Body of pancreas (tissue), 4 donors: ENCODE results near the gene SLCO3A1. TPM values are rescaled to one million over a fixed set of nuclear protein-coding genes. Genes with fewer than 3 reads are reported as not detected.

Source experiments
- ATAC-seq: fragments of 150-250 bp; one replicate; pipeline ENCODE4 v1.9.1; 2016
- DNase-seq, 4 donors: peaks; one replicate each; pipeline ENCODE4 v3.0.0-alpha.2; 2019
- H3K27ac ChIP-seq, 4 donors: fragments of 200-600 bp; sonication (generic); 1 replicate in 3 of 4; 2 replicates in 1 of 4; pipeline versions ENCODE4 v1.5.1 to v1.6.1; 2016 to 2019; ENCODE audit warnings: mild to moderate bottlenecking in 1 of 4, mixed read lengths in 1 of 4, moderate library complexity in 1 of 4
- H3K27me3 ChIP-seq, 2 donors: fragments of 200-600 bp; sonication (generic); one replicate each; pipeline ENCODE4 v1.6.0; 2016; ENCODE audit warnings: mild to moderate bottlenecking in 1 of 2
- H3K36me3 ChIP-seq, 2 donors: fragments of 200-600 bp; sonication (generic); replicated peaks in 1 of 2; 2 replicates each; pipeline ENCODE4 v1.5.1; 2016; ENCODE audit warnings: low read depth in 2 of 2; ENCODE audit not compliant: insufficient read depth in 1 of 2
- H3K4me1 ChIP-seq: fragments of 200-600 bp; sonication (generic); one replicate; pipeline ENCODE4 v1.6.0; 2016
- H3K4me3 ChIP-seq, 2 donors: fragments of 200-600 bp; sonication (generic); 1 replicate in 1 of 2; 2 replicates in 1 of 2; pipeline ENCODE4 v1.5.1; 2016 to 2019
- H3K9me3 ChIP-seq, 3 donors: fragments of 200-600 bp; sonication (generic); 1 replicate in 2 of 3; 2 replicates in 1 of 3; pipeline ENCODE4 v1.5.1; 2016
- POLR2A ChIP-seq, 3 donors: fragments of 450-650 bp; IDR thresholded peaks; one replicate each; pipeline ENCODE4 v1.6.1; 2016; ENCODE audit warnings: antibody characterized with exemption in 3 of 3, mild to moderate bottlenecking in 2 of 3
- WGBS, 2 donors: methylation state at CpG; one replicate each; pipeline ENCODE4 v1.1.5; 2017; 5-methylcytosine and 5-hydroxymethylcytosine counted together
- intact Hi-C: fragments of 100-400 bp; cut with DNase I; formaldehyde crosslinking; loops from one replicate; pipeline ENCODE4 v1.15.1; 2023
- total RNA-seq, 2 donors: library from RNA; depleted of rRNA; stranded (reverse); fragments of >200 nt; gene quantifications; one replicate each; pipeline ENCODE4 v1.1.0, GENCODE V29; 2016
- TF ChIP-seq, protein P1 (sequence below), 7 experiments: fragments of 450-650 bp in 4 of 7; fragments of 200-600 bp in 3 of 7; sonication (generic) in 3 of 7; IDR thresholded peaks; one replicate each; pipeline ENCODE4 v1.5.1; 2016 to 2019; ENCODE audit warnings: antibody characterized with exemption in 7 of 7

The SLCO3A1 gene
- total RNA-seq, 2 donors from 2014 or later: 5.7 to 12.9 TPM

DNA sequence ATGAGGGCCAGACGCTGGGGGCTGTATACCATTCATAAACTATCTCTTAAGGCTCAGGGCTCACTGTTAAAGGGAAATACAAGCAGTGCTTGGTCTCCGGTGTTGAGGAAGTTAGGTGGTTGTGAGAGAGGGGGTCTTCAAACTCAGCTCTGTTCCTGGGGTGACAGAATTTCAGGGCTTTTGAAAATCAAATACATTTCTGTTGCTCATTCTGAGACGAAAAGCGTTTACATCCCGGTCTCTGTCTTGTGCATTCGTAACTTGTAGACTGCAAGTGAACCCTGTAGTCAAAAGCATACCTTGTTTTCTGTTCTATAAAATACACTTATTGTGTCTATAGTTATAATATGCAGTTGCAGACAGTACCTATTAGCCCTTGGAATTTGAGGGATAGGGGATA is 1.7 kb downstream of the SLCO3A1 start:
- Histone ChIP-seq H3K4me3 (no peak overlapping the region), H3K27ac (no peak overlapping the region), H3K9me3 (no peaks in the 10 kb centered on the region), H3K27me3 (no peaks in the 10 kb centered on the region), H3K36me3 (no peaks in the 10 kb centered on the region), H3K4me1 (peaks cover 32% of the 10 kb centered on the region)
- ATAC-seq: no peak
- intact Hi-C loops: no loop called here
- 75 to 76% methylated on average over 6 of the region's 6 CpGs for WGBS, 2 donors
- DNase-seq: no peak
- TF ChIP-seq POLR2A (IDR thresholded peaks at IDR 0.05): no peak
- TF ChIP-seq, protein P1, sequence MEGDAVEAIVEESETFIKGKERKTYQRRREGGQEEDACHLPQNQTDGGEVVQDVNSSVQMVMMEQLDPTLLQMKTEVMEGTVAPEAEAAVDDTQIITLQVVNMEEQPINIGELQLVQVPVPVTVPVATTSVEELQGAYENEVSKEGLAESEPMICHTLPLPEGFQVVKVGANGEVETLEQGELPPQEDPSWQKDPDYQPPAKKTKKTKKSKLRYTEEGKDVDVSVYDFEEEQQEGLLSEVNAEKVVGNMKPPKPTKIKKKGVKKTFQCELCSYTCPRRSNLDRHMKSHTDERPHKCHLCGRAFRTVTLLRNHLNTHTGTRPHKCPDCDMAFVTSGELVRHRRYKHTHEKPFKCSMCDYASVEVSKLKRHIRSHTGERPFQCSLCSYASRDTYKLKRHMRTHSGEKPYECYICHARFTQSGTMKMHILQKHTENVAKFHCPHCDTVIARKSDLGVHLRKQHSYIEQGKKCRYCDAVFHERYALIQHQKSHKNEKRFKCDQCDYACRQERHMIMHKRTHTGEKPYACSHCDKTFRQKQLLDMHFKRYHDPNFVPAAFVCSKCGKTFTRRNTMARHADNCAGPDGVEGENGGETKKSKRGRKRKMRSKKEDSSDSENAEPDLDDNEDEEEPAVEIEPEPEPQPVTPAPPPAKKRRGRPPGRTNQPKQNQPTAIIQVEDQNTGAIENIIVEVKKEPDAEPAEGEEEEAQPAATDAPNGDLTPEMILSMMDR (IDR thresholded peaks at IDR 0.05): no peak

DNA sequence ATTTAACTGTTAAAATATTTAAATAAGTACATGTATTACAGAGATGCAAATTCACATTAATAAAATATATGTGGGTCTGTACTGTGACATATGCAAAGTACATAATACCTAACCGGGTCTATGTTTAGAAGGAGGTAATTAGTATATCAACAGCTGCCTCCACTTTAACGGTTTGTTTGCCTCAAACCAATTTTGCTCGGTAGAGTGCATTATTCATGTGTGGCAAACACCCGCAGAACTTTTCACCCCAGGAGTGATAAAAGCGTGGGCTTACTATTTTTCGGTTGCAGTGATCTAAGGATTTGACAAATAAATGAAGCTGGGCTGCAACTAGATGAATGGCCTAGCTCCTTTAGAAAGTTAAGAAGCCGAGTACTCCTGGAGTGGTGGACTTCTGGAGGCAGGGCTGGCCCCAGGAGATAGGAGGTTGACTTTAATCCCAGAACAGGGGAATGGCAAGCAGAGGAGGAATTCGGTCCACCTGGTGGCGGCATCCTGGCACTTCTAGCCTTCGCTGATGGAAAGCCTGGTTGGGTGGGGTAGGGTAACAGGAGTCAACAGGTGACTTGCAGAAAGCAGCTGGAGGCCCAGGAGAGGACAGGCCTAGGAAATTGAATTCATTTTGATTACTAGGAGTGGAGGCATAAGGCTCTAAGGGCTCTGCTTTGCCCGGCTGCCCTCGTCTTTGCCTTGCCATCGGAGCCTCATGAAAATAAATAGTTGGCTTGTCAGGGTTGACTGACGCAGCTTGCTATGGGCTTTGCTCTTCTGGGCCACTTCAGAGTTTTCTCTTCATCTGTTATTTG is 2.4 kb downstream of the SLCO3A1 start:
- H3K9me3 ChIP-seq: no peaks in the 10 kb centered on the region
- H3K27ac ChIP-seq: peak overlapping the region in 1 of 4 donors; percentile 27
- 60 to 67% methylated on average over 14 of the region's 14 CpGs for WGBS, 2 donors
- DNase-seq (peak; percentile 24 to 40 (median 36)), ATAC-seq (no peak)
- H3K4me3 ChIP-seq: no peak overlapping the region
- TF ChIP-seq, protein P1 (IDR thresholded peaks at IDR 0.05): peak in 2 of 7 experiments; percentile 27 to 35
- no peak for TF ChIP-seq POLR2A (IDR thresholded peaks at IDR 0.05)
- intact Hi-C loops: no loop called here
- H3K36me3 ChIP-seq: no peaks in the 10 kb centered on the region
- peaks cover 32% of the 10 kb centered on the region for H3K4me1 ChIP-seq
- no peaks in the 10 kb centered on the region for H3K27me3 ChIP-seq

DNA sequence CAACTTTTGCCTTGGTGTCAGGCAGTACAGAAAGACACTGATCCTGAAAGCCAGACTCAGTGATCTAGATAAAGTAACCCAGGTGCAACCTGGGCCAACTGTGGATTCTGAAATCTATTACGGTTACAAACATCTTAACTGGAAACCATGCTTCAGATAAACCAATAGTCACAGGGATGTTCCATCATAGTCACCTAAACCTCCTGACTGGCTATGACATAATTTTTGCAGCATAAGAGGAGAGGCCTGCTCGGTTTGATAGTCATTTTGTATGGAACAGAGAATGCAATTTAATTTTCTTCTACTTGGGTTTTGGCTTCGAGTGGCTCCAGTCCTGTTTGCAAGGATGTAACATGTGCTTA is 3.7 kb downstream of the SLCO3A1 start:
- ATAC-seq: no peak
- H3K27ac ChIP-seq: no peak overlapping the region
- peaks cover 28% of the 10 kb centered on the region for H3K4me1 ChIP-seq
- H3K9me3 ChIP-seq: no peaks in the 10 kb centered on the region
- 62 to 70% methylated on average over 3 of the region's 3 CpGs for WGBS, 2 donors
- no peaks in the 10 kb centered on the region for H3K36me3 ChIP-seq
- DNase-seq: no peak
- TF ChIP-seq, protein P1 (IDR thresholded peaks at IDR 0.05): no peak
- TF ChIP-seq POLR2A (IDR thresholded peaks at IDR 0.05): no peak
- no peak overlapping the region for H3K4me3 ChIP-seq
- H3K27me3 ChIP-seq: no peaks in the 10 kb centered on the region
- intact Hi-C loops: no loop called here

DNA sequence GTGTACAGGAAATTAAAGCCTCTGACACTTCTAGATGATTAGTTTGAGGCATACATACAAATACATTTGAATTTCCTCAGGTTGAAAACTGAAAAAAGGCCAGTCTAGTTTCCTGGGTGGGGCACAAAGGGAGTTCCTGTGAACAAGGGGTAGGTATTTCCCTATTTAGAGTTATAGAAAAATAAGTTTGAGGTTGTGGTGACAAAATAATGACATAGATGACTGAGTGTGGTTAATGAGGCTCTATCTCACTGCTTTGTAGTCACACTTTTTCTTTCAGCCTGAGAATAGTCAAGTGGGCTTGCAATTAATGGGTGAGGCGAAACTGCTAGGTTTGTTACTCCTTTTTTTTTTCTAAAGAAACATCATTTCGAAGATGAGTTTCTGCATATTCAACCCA is 4.3 kb downstream of the SLCO3A1 start:
- TF ChIP-seq, protein P1 (IDR thresholded peaks at IDR 0.05): no peak
- no peak for TF ChIP-seq POLR2A (IDR thresholded peaks at IDR 0.05)
- no peaks in the 10 kb centered on the region for H3K27me3 ChIP-seq
- peaks cover 22% of the 10 kb centered on the region for H3K4me1 ChIP-seq
- intact Hi-C loops: no loop called here
- no peak overlapping the region for H3K27ac ChIP-seq
- H3K4me3 ChIP-seq: no peak overlapping the region
- H3K9me3 ChIP-seq: no peaks in the 10 kb centered on the region
- DNase-seq (no peak), ATAC-seq (no peak)
- 72 to 75% methylated on average over 2 of the region's 2 CpGs for WGBS, 2 donors
- H3K36me3 ChIP-seq: no peaks in the 10 kb centered on the region

DNA sequence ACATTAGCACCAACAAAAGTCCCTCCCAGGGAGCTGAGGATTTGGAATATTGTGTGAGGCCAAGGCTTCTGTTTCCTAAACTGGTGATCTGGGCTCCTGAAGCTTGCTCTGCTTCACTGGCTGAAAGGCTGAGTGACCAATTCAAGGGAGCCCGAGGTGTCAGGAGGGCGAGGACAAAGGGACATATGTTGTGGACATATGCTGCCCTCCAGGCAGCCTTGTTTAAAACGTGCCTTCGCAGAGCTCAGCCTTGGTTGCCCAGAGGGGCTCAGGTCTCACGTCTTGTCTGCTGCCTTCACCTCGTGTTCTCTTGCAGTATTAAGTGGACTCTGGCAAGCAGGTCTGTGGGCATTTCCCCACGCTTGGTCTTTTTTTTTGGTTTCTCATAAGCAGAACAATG is 7.0 kb downstream of the SLCO3A1 start:
- Histone ChIP-seq H3K36me3 (no peaks in the 10 kb centered on the region), H3K9me3 (no peaks in the 10 kb centered on the region), H3K4me1 (peaks cover 8% of the 10 kb centered on the region), H3K27ac (no peak overlapping the region), H3K27me3 (no peaks in the 10 kb centered on the region), H3K4me3 (no peak overlapping the region)
- intact Hi-C loops: no loop called here
- ATAC-seq (no peak), DNase-seq (no peak)
- 67 to 85% methylated on average over 7 of the region's 7 CpGs for WGBS, 2 donors
- TF ChIP-seq, protein P1 (IDR thresholded peaks at IDR 0.05): no peak
- TF ChIP-seq POLR2A (IDR thresholded peaks at IDR 0.05): no peak
